Measurements from ENCODE around the gene ATOH8. TPM values are rescaled to one million over a fixed set of nuclear protein-coding genes. Genes with fewer than 3 reads are reported as not detected.

ATOH8 gene
- total RNA-seq, 4 donors from 2014 or later = 39.8 to 137 (median 61.9) TPM

- TF ChIP-seq, protein P1, sequence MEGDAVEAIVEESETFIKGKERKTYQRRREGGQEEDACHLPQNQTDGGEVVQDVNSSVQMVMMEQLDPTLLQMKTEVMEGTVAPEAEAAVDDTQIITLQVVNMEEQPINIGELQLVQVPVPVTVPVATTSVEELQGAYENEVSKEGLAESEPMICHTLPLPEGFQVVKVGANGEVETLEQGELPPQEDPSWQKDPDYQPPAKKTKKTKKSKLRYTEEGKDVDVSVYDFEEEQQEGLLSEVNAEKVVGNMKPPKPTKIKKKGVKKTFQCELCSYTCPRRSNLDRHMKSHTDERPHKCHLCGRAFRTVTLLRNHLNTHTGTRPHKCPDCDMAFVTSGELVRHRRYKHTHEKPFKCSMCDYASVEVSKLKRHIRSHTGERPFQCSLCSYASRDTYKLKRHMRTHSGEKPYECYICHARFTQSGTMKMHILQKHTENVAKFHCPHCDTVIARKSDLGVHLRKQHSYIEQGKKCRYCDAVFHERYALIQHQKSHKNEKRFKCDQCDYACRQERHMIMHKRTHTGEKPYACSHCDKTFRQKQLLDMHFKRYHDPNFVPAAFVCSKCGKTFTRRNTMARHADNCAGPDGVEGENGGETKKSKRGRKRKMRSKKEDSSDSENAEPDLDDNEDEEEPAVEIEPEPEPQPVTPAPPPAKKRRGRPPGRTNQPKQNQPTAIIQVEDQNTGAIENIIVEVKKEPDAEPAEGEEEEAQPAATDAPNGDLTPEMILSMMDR (IDR thresholded peaks at IDR 0.05; ENCODE audit: low read depth) = no peak
Observed at GRCh38 chr2:85741211-85741832, 12.5 kb upstream of the ATOH8 start.

GRCh38 chr2:85741833-85742455 lies 11.8 kb upstream of the ATOH8 start:
- TF ChIP-seq, protein P1 (IDR thresholded peaks at IDR 0.05; ENCODE audit: low read depth) = no peak

DNA sequence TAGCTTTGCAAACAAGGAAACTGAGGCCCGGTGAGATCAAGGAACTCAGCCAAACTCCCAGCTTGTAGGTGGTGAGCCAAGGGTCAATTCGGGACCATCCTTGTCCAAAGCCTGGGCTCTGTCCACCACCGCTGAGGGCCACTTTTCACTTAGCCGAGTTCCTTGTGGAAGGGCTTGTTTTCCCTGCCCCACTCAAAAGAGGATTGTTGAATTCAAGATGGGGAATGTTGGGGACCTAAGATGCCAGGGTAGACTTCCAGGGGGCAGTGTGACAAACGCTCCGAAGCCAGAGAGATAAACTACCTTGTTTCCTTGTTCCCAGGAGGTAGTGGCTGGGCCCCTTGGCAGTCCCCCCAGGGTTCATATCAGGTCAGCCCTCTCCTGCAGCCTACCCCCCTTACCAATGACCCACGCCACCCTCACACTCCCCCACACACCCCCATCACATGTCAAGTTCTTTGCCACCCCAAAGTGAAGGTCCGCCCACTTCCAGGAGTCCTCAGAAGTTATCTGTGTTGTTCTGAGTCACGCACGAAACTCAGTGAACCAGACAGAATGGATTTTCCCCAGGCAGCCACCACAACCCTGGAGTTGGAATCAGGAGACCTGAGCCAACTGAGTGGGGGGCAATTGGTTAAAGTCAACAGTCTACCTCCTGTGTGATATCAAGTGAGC lies 10.3 kb upstream of the ATOH8 start:
- TF ChIP-seq, protein P1 (IDR thresholded peaks at IDR 0.05; ENCODE audit: low read depth) = no peak

- TF ChIP-seq, protein P1 (IDR thresholded peaks at IDR 0.05; ENCODE audit: low read depth) = no peak
Observed at GRCh38 chr2:85744055-85744454, 9.7 kb upstream of the ATOH8 start.

DNA sequence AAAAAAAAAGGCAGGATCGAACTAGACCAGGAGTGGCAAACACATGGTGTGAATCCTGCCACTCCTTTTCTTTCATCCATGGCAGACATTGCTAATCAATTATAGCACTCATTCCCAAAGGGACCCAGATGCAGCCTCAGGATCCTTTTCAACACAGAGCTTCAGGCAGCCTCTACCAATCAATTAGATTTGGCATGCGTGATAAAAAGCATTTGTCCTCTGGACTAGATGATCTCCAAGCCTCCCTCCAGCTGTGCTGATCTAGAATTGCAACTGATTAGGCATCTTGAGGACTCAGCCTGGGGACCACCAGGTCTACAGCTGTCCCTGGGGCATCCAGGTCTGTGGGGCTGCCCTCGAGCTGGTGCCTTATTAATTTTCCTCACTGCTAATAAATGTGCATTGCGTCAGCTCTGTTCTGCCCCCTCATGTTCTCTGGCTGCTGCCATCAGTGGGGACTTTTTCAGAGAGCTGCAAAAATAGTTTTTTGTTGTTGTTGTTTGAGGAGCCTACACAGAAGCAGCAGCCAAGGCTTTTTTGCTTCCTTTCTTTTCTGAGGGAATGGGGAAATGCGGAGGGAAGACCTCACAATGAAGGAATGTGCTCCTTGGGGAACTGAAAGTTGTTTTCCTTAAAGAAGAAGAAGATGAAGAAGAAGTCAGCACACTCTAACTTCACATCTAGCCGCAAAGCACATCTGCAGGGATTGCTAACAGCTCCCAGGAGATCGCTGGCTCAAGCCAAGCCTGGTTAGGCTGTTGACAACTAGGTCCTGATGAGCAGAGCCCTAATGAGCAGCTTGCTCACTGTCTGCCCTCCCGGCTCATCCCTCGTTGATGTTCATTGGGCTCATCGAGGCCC lies 8.8 kb upstream of the ATOH8 start:
- TF ChIP-seq, protein P1 (IDR thresholded peaks at IDR 0.05; ENCODE audit: low read depth) = no peak

DNA sequence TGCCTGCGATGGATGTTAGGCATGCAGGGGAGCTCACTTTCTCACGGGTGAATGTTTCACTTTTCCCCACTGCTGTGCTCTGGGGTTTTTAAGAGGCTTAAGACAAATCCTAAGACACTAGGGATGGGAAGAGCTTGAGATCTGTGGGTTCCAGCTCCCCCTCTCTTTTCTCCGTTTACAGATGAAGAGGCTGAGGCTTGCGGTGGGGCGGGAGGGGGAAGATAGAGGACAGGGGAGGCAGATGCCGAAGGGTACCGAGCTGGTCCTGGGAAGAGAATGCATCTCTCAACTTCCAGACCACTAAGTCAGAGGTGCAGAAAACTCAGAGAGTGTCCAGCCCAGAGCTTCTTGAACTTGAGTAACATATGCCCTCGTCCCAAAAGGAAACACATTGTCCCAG lies 8.2 kb upstream of the ATOH8 start:
- TF ChIP-seq, protein P1 (IDR thresholded peaks at IDR 0.05; ENCODE audit: low read depth) = no peak

Measured in subcutaneous adipose tissue (tissue), 4 donors.